ENCODE results near the gene COL11A2. TPM values are rescaled to one million over a fixed set of nuclear protein-coding genes. Genes with fewer than 3 reads are reported as not detected.

Gene COL11A2
- total and polyA plus RNA-seq, 7 donors: 0.27 to 1.3 (median 0.57) TPM

- no peak overlapping the region for H3K4me3 ChIP-seq
- no peaks in the 10 kb centered on the region for H3K4me1 ChIP-seq
- ATAC-seq (no peak), DNase-seq (no peak)
- no peaks in the 10 kb centered on the region for H3K36me3 ChIP-seq (ENCODE audit: insufficient read depth in 1 of 2, low read depth in 1 of 2)
- TF ChIP-seq CTCF (IDR thresholded peaks at IDR 0.05): no peak
- no peaks in the 10 kb centered on the region for H3K9me3 ChIP-seq
- WGBS, 3 donors: 68 to 74% (median 71%) methylated on average over 8 of the region's 8 CpGs
- H3K27ac ChIP-seq: no peak overlapping the region
- intact Hi-C loops (cut with DNase I): no loop called here
- peaks cover 0 to 13% (median 0%) of the 10 kb centered on the region in 3 donors for H3K27me3 ChIP-seq (ENCODE audit: insufficient read depth in 3 of 3, low read length in 2 of 3)
Measured at GRCh38 chr6:33139596-33140206, 52.6 kb downstream of the COL11A2 start.

GRCh38 chr6:33136310-33136900, 55.9 kb downstream of the COL11A2 start:
- no peak for DNase-seq
- Histone ChIP-seq H3K4me1 (no peaks in the 10 kb centered on the region), H3K27ac (no peak overlapping the region), H3K4me3 (no peak overlapping the region), H3K27me3 (ENCODE audit: insufficient read depth in 3 of 3, low read length in 2 of 3) (no peaks in the 10 kb centered on the region), H3K9me3 (no peaks in the 10 kb centered on the region), H3K36me3 (ENCODE audit: insufficient read depth in 1 of 2, low read depth in 1 of 2) (no peaks in the 10 kb centered on the region)
- intact Hi-C loops (cut with DNase I): no loop called here
- no peak for TF ChIP-seq CTCF (IDR thresholded peaks at IDR 0.05)
- no peak for ATAC-seq
- WGBS, 3 donors: 42 to 45% (median 44%) methylated on average over 4 of the region's 4 CpGs

DNA sequence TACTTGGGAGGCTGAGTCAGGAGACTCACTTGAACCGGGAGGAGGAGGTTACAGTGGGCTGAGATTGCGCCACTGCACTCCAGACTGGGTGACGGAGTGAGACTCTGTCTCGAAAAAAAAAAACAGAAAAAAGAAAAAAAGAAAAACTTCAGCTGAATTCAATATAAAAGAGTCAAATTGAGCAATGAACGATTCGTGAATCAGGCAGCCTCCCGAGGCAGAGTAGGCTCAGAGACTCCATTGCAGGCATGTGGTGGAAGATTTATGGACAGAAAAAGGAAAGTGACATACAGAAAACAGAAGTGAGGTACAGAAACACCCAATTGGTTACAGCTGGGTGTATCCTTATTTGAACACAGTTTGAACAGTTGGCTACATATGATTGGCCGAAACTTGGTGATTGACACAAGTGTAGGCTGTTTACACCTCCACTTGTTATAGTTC, 60.2 kb downstream of the COL11A2 start:
- intact Hi-C loops (cut with DNase I): no loop called here
- H3K9me3 ChIP-seq: no peaks in the 10 kb centered on the region
- no peak overlapping the region for H3K4me3 ChIP-seq
- ATAC-seq (no peak), DNase-seq (no peak)
- 59 to 68% (median 61%) methylated on average over 8 of the region's 8 CpGs for WGBS, 3 donors
- no peaks in the 10 kb centered on the region for H3K36me3 ChIP-seq (ENCODE audit: insufficient read depth in 1 of 2, low read depth in 1 of 2)
- H3K27ac ChIP-seq: no peak overlapping the region
- no peaks in the 10 kb centered on the region for H3K27me3 ChIP-seq (ENCODE audit: insufficient read depth in 3 of 3, low read length in 2 of 3)
- no peak for TF ChIP-seq CTCF (IDR thresholded peaks at IDR 0.05)
- no peaks in the 10 kb centered on the region for H3K4me1 ChIP-seq

- no peak for TF ChIP-seq CTCF (IDR thresholded peaks at IDR 0.05)
- H3K36me3 ChIP-seq (ENCODE audit: insufficient read depth in 1 of 2, low read depth in 1 of 2): no peaks in the 10 kb centered on the region
- WGBS, 3 donors: 35 to 70% (median 68%) methylated on average over 3 of the region's 3 CpGs
- no peak overlapping the region for H3K27ac ChIP-seq
- H3K9me3 ChIP-seq: no peaks in the 10 kb centered on the region
- no peaks in the 10 kb centered on the region for H3K4me1 ChIP-seq
- intact Hi-C loops (cut with DNase I): no loop called here
- no peak overlapping the region for H3K4me3 ChIP-seq
- ATAC-seq (no peak), DNase-seq (no peak)
- no peaks in the 10 kb centered on the region for H3K27me3 ChIP-seq (ENCODE audit: insufficient read depth in 3 of 3, low read length in 2 of 3)
Measured at GRCh38 chr6:33128318-33128717, 63.9 kb downstream of the COL11A2 start.

Data from psoas muscle (tissue), 8 donors.